NCI-H82 (cell line): ENCODE measurements around the gene PADI4.

Source experiments
- DNase-seq: peaks from one replicate; lab custom pipeline; 2025; lab: John Stamatoyannopoulos, UW

Gene PADI4

GRCh38 chr1:17307946-17308345 is at the start of gene PADI4:
TSS of gene PADI4 (plus strand) at chr1:17308197. CDS start at chr1:17308223, 26 bp downstream.
- DNase-seq: no peak

GRCh38 chr1:17258758-17259130 is 49.3 kb upstream of the PADI4 start:
- no peak for DNase-seq

- DNase-seq: peak; percentile 33
These were observed 48.6 kb upstream of the PADI4 start for GRCh38 chr1:17259233-17259873.

GRCh38 chr1:17260264-17260663 is 47.7 kb upstream of the PADI4 start:
- no peak for DNase-seq

GRCh38 chr1:17260738-17261137 is 47.3 kb upstream of the PADI4 start:
- DNase-seq: no peak

GRCh38 chr1:17263936-17264335 is 44.1 kb upstream of the PADI4 start:
- no peak for DNase-seq

GRCh38 chr1:17264470-17264869 is 43.5 kb upstream of the PADI4 start:
- no peak for DNase-seq

GRCh38 chr1:17265162-17265561 is 42.8 kb upstream of the PADI4 start:
- no peak for DNase-seq

GRCh38 chr1:17265950-17266349 is 42.0 kb upstream of the PADI4 start:
- no peak for DNase-seq

- no peak for DNase-seq
These were observed 36.9 kb upstream of the PADI4 start for GRCh38 chr1:17270891-17271765.

- DNase-seq: no peak
These were observed 35.9 kb upstream of the PADI4 start for GRCh38 chr1:17272066-17272465.

GRCh38 chr1:17272646-17273045 is 35.4 kb upstream of the PADI4 start:
- no peak for DNase-seq

GRCh38 chr1:17273096-17273495 is 34.9 kb upstream of the PADI4 start:
- DNase-seq: no peak

GRCh38 chr1:17274186-17275170 is 33.5 kb upstream of the PADI4 start:
- peak; percentile 66 for DNase-seq

- no peak for DNase-seq
These were observed 31.4 kb upstream of the PADI4 start for GRCh38 chr1:17276568-17276967.

- DNase-seq: no peak
These were observed 30.4 kb upstream of the PADI4 start for GRCh38 chr1:17277511-17278159.

GRCh38 chr1:17278996-17279830 is 28.8 kb upstream of the PADI4 start:
- no peak for DNase-seq

- DNase-seq: no peak
These were observed 27.6 kb upstream of the PADI4 start for GRCh38 chr1:17280436-17280835.

- no peak for DNase-seq
These were observed 27.1 kb upstream of the PADI4 start for GRCh38 chr1:17280894-17281293.

GRCh38 chr1:17281775-17282181 is 26.2 kb upstream of the PADI4 start:
- DNase-seq: no peak

- no peak for DNase-seq
These were observed 25.2 kb upstream of the PADI4 start for GRCh38 chr1:17282836-17283235.
